SJSA1 (cell line): Measurements from ENCODE around the gene KCND3. TPM values are rescaled to one million over a fixed set of nuclear protein-coding genes. Genes with fewer than 3 reads are reported as not detected.

Experiments used
- DNase-seq, 2 experiments: peaks; one replicate each; pipeline ENCODE4 v3.0.0-alpha.2; 2015 to 2020; ENCODE audit warnings: low spot score in 2 of 2, low read depth in 1 of 2
- H3K27ac ChIP-seq: fragments of 250-450 bp; sonication (Bioruptor Pico); 2 replicates; pipeline ENCODE4 v1.5.1; 2020; ENCODE audit warnings: mild to moderate bottlenecking, moderate library complexity
- H3K27me3 ChIP-seq: fragments of 250-450 bp; sonication (Bioruptor Pico); replicated peaks from 2 replicates; pipeline ENCODE4 v1.5.1; 2020; ENCODE audit warnings: mild to moderate bottlenecking, moderate library complexity
- H3K36me3 ChIP-seq: fragments of 250-450 bp; sonication (Bioruptor Pico); 2 replicates; pipeline ENCODE4 v1.5.1; 2020; ENCODE audit warnings: mild to moderate bottlenecking
- H3K4me1 ChIP-seq: fragments of 250-450 bp; sonication (Bioruptor Pico); replicated peaks from 2 replicates; pipeline ENCODE4 v1.6.1; 2021; ENCODE audit warnings: mild to moderate bottlenecking
- H3K4me3 ChIP-seq: fragments of 250-450 bp; sonication (Bioruptor Pico); 2 replicates; pipeline ENCODE4 v1.5.1; 2020; ENCODE audit warnings: mild to moderate bottlenecking
- H3K9me3 ChIP-seq: fragments of 250-450 bp; sonication (Bioruptor Pico); replicated peaks from 2 replicates; pipeline ENCODE4 v1.5.1; 2020; ENCODE audit warnings: mild to moderate bottlenecking
- total RNA-seq: library from RNA; depleted of rRNA; stranded (reverse); fragments of >200 nt; shearing (Covaris generic); gene quantifications from 2 replicates; pipeline ENCODE4 v1.2.3, GENCODE V29; 2014

Gene KCND3
- total RNA-seq, 1 experiment from 2014 or later, result not detected

DNA sequence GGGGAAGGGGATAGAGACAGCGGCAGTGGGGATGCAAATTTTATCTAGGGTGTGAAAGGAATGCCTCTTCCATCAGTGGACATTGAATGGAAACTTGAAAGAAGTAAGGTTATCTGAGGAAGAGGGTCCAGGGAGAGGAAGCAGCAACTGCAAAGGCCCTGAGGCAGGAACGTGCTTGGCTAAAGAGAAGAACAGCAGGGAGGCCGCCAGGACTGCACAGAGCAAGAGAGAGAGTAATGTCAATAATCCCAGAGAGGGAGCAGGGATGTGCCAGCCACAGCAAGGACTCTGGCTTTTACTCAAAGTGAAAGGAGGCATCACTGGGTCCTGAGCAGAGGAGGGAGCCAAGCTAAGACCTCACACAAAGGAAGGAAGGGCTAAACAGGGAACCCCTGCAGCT, 50.9 kb downstream of the KCND3 start:
- no peak for DNase-seq
- H3K9me3 ChIP-seq, result no peaks in the 10 kb centered on the region
- no peak overlapping the region for H3K27ac ChIP-seq
- H3K27me3 ChIP-seq, result 0 out of 2 replicates have a peak, but pooled peaks cover 4% of the 10 kb centered on the region
- no peak overlapping the region for H3K4me3 ChIP-seq
- no peaks in the 10 kb centered on the region for H3K36me3 ChIP-seq
- no peaks in the 10 kb centered on the region for H3K4me1 ChIP-seq

GRCh38 chr1:111938123-111938522, 51.3 kb downstream of the KCND3 start:
- DNase-seq, result no peak
- H3K36me3 ChIP-seq, result no peaks in the 10 kb centered on the region
- H3K4me3 ChIP-seq, result no peak overlapping the region
- H3K27ac ChIP-seq, result no peak overlapping the region
- H3K27me3 ChIP-seq, result 0 out of 2 replicates have a peak, but pooled peaks cover 5% of the 10 kb centered on the region
- no peaks in the 10 kb centered on the region for H3K9me3 ChIP-seq
- no peaks in the 10 kb centered on the region for H3K4me1 ChIP-seq

DNA sequence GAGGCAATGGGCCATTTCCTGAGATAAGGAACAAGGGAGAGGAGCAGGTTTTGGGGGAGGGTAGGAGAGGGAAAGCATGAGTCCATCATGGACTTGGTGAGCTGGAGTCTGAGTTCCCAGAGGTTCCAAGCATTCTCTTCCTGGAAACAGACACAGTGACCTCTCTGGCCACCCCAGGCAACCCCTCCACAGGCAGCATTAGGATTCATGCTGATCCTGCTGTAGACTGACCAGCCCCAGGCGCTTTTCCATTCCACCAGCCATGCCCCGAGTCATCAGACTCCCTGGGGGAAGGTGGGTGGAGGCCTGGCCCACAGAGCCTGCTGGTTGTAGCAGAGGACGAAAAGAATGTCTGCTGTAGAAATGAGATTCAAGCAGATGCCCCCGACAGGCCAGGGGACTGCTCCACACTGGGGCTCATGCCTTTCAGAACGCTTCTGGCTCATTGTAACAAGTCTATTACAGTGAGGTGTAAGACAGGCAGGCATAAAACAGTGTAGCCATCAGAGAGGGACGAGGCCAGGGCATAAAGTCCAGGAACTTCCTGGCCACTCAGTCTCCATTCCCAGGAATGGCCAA, 52.2 kb downstream of the KCND3 start:
- H3K4me1 ChIP-seq, result no peaks in the 10 kb centered on the region
- H3K36me3 ChIP-seq, result no peaks in the 10 kb centered on the region
- no peaks in the 10 kb centered on the region for H3K9me3 ChIP-seq
- no peak overlapping the region for H3K4me3 ChIP-seq
- 0 out of 2 replicates have a peak, but pooled peaks cover 5% of the 10 kb centered on the region for H3K27me3 ChIP-seq
- no peak for DNase-seq
- H3K27ac ChIP-seq, result no peak overlapping the region

DNA sequence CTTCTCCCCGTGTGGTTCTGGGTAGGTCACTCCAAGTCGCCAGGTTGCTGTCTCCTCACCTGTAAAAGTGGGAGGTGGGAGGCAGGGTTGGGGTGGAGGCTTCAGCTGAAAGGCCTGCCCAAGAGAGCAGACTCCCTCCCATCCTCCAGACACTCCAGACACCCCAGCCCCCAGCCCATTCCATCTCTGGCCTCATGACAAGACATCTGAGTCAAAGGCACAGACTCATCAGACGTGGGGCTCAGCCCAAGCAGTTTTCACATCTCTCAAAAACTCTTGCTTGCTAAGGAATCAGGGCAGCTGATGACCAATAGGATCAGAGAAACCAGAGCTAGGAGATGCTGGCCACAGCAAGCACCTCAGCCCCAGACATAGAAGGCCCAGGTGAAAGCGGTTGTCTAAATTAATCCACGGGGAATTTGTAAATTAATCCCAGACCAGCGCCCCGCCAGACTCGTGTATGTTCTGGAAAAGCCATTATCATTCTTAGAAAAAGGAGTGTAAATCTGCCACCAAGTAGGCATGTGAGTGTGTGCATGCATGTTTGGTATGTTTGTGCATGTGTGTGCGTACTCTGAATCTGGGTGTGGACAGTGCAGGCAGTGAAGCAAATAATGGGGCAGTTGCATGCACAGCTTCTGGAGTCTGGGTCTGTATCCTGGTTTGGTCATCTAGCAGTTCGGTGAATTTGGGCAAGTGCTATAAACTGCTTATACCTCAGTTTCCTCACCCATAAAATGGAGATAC, 55.2 kb downstream of the KCND3 start:
- Histone ChIP-seq H3K27ac (no peak overlapping the region), H3K27me3 (0 out of 2 replicates have a peak, but pooled peaks cover 5% of the 10 kb centered on the region), H3K36me3 (no peaks in the 10 kb centered on the region), H3K4me1 (no peaks in the 10 kb centered on the region), H3K9me3 (no peaks in the 10 kb centered on the region), H3K4me3 (no peak overlapping the region)
- DNase-seq, result no peak

- Histone ChIP-seq H3K27ac (no peak overlapping the region), H3K9me3 (no peaks in the 10 kb centered on the region), H3K4me1 (no peaks in the 10 kb centered on the region), H3K36me3 (no peaks in the 10 kb centered on the region), H3K4me3 (no peak overlapping the region), H3K27me3 (0 out of 2 replicates have a peak, but pooled peaks cover 7% of the 10 kb centered on the region)
- no peak for DNase-seq
Measured at GRCh38 chr1:111930356-111930755, 59.1 kb downstream of the KCND3 start.

- Histone ChIP-seq H3K4me1 (no peaks in the 10 kb centered on the region), H3K4me3 (no peak overlapping the region), H3K27me3 (0 out of 2 replicates have a peak, but pooled peaks cover 3% of the 10 kb centered on the region), H3K27ac (no peak overlapping the region), H3K9me3 (no peaks in the 10 kb centered on the region), H3K36me3 (no peaks in the 10 kb centered on the region)
- no peak for DNase-seq
Measured at GRCh38 chr1:111928531-111928930, 60.9 kb downstream of the KCND3 start.

GRCh38 chr1:111927652-111928051, 61.8 kb downstream of the KCND3 start:
- H3K4me1 ChIP-seq, result no peaks in the 10 kb centered on the region
- no peak overlapping the region for H3K27ac ChIP-seq
- DNase-seq, result no peak
- no peak overlapping the region for H3K4me3 ChIP-seq
- H3K9me3 ChIP-seq, result no peaks in the 10 kb centered on the region
- H3K36me3 ChIP-seq, result no peaks in the 10 kb centered on the region
- H3K27me3 ChIP-seq, result peaks cover 3% of the 10 kb centered on the region; the same call in 1 of the 2 replicates

DNA sequence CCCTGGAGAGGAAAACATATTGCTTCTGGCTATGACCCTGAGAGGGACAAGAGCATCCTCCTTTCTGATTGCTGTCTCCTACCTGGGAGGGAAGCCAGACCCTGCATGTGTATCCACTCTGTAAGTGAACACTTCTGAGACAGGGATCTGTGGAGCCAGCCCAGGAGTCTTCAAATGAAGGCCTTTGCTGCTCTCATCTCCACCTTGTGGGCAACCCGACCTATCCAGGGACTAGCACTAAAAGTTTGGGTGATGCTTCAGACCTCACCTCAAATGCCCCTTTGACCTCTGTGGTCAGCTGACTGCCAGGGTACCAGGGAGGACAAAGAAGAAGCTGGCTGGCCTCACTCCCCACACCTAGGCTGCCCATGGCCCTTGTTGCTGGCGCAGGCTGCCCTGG, 64.7 kb downstream of the KCND3 start:
- DNase-seq, result no peak
- no peaks in the 10 kb centered on the region for H3K36me3 ChIP-seq
- H3K27ac ChIP-seq, result no peak overlapping the region
- peaks cover 6% of the 10 kb centered on the region for H3K27me3 ChIP-seq
- no peaks in the 10 kb centered on the region for H3K4me1 ChIP-seq
- H3K4me3 ChIP-seq, result no peak overlapping the region
- no peaks in the 10 kb centered on the region for H3K9me3 ChIP-seq

DNA sequence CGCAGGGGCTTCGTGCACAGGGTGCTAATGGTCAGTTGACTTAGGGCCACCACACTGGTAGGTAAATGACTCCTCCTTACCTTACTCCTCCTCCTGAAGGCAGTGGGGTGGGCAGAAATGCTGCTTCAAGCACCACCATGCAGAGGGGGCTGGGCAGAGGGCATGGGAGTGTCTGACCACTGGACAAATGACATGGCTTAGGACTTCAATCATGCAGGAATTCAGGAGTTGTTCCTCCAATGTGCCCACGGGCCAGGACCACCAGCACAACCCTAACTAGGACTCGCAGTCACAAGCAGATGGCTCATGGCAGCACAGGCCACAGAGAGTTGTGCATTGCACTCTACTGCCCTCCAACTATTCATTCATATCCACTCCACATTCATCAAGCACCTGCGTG, 65.7 kb downstream of the KCND3 start:
- H3K4me1 ChIP-seq, result no peaks in the 10 kb centered on the region
- H3K9me3 ChIP-seq, result no peaks in the 10 kb centered on the region
- H3K4me3 ChIP-seq, result no peak overlapping the region
- H3K36me3 ChIP-seq, result no peaks in the 10 kb centered on the region
- DNase-seq, result no peak
- H3K27ac ChIP-seq, result no peak overlapping the region
- H3K27me3 ChIP-seq, result peaks cover 6% of the 10 kb centered on the region

GRCh38 chr1:111921948-111922347, 67.5 kb downstream of the KCND3 start:
- no peaks in the 10 kb centered on the region for H3K36me3 ChIP-seq
- H3K4me3 ChIP-seq, result no peak overlapping the region
- no peaks in the 10 kb centered on the region for H3K4me1 ChIP-seq
- H3K27ac ChIP-seq, result no peak overlapping the region
- H3K9me3 ChIP-seq, result no peaks in the 10 kb centered on the region
- DNase-seq, result no peak
- H3K27me3 ChIP-seq, result peaks cover 6% of the 10 kb centered on the region

GRCh38 chr1:111920221-111921024, 69.0 kb downstream of the KCND3 start:
- H3K27ac ChIP-seq, result no peak overlapping the region
- H3K4me1 ChIP-seq, result no peaks in the 10 kb centered on the region
- no peaks in the 10 kb centered on the region for H3K9me3 ChIP-seq
- H3K36me3 ChIP-seq, result no peaks in the 10 kb centered on the region
- no peak overlapping the region for H3K4me3 ChIP-seq
- no peak for DNase-seq
- peaks cover 4% of the 10 kb centered on the region for H3K27me3 ChIP-seq

DNA sequence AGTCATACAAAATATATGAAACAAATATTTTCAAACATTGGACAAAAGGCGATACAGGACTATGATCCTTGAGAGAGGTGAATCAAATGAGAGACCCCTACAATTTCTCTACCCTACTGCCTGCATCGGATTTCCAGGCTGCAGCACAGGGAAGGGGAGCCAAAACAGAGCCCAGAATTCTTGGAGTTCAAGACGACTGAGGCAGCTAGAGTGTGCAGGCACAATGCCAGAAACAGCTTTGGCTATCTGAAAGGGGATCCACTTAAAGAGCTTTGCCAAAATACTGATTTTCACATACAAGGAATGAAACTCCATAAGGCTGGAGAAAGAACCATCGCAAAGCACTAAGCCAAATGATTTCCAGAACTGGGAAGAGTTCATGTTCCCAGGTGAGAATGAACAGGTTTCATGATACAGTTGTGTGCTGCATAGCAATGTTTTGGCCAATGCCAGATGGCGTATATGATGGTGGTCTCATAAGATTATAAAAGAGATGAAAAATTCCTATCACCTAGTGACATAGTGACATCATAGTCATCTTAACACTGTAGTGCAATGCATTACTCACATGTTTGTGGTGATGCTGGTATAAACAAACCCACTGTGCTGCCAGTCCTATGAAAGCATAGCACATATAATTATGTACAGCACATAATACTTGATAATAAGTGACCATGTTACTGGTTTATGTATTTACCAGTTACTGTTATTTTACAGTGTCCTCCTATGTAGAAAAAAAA, 77.5 kb downstream of the KCND3 start:
- no peak for DNase-seq
- H3K4me3 ChIP-seq, result no peak overlapping the region
- H3K27me3 ChIP-seq, result peaks cover 7% of the 10 kb centered on the region
- 0 out of 2 replicates have a peak, but pooled peaks cover 4% of the 10 kb centered on the region for H3K4me1 ChIP-seq
- H3K36me3 ChIP-seq, result no peaks in the 10 kb centered on the region
- no peak overlapping the region for H3K27ac ChIP-seq
- no peaks in the 10 kb centered on the region for H3K9me3 ChIP-seq

- Histone ChIP-seq H3K27ac (no peak overlapping the region), H3K4me3 (no peak overlapping the region), H3K4me1 (0 out of 2 replicates have a peak, but pooled peaks cover 4% of the 10 kb centered on the region), H3K9me3 (no peaks in the 10 kb centered on the region), H3K36me3 (no peaks in the 10 kb centered on the region), H3K27me3 (peaks cover 7% of the 10 kb centered on the region)
- DNase-seq, result no peak
Measured at GRCh38 chr1:111911061-111911460, 78.4 kb downstream of the KCND3 start.
